ENCODE data around the gene OR7D2. TPM values are rescaled to one million over a fixed set of nuclear protein-coding genes. Genes with fewer than 3 reads are reported as not detected.

Gene OR7D2
- total RNA-seq, 1 experiment from 2014 or later: not detected

DNA sequence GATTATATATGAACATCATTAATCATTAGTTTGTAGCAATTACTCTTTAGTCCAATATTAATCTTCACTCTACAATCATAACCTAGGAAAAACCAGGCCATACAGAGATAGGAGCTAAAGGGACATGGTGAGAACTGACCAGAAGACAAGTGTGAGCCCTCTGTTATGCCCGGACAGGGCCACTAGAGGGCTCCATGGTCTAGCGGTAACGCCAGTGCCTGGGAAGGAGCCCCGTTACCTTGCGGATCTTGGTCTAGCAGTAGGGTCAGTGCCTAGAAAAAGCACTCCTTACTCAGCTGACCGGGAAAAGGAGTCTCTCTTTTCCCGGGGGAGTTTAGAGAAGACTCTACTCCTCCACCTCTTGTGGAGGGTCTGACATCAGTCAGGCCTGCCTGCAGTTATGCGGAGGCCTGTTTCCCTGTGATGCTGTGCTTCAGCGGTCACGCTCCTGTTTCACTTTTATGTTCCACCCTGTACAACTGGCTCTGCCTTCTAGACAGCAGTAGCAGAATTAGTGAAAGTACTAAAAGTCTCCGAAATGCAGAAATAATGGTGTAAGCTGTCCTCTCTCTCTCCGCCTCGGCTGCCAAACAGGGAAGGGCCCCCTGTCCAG, 26.8 kb downstream of the OR7D2 start:
- peak; percentile 60 for DNase-seq (ENCODE audit: low spot score)

- no peak for DNase-seq (ENCODE audit: low spot score)
These were observed 40.7 kb downstream of the OR7D2 start, which contains the start of gene OR7D4 for GRCh38 chr19:9219489-9219888. TSS of gene OR7D4 (minus strand) at chr19:9219589. CDS start at chr19:9214837, 4,752 bp downstream.

Other genes starting within 250 kb of the OR7D2 start
- 0.02 TPM in 1 of 2 replicates, not detected in the other for gene MUC16, start 168.6 kb upstream of the OR7D2 start, total RNA-seq (2014; rRNA removed; shearing (Covaris generic))
- not detected in 2 replicates for gene OR1M1, start 91.9 kb upstream of the OR7D2 start, total RNA-seq (2014; rRNA removed; shearing (Covaris generic))
- not detected in 2 replicates for gene OR7G2, start 71.5 kb upstream of the OR7D2 start, total RNA-seq (2014; rRNA removed; shearing (Covaris generic))
- not detected in 2 replicates for gene OR7G1, start 63.2 kb upstream of the OR7D2 start, total RNA-seq (2014; rRNA removed; shearing (Covaris generic))
- not detected in 2 replicates for gene OR7G3, start 52.0 kb upstream of the OR7D2 start, total RNA-seq (2014; rRNA removed; shearing (Covaris generic))
- 16.4 and 20.1 TPM in 2 replicates for gene ZNF317, start 38.6 kb upstream of the OR7D2 start, total RNA-seq (2014; rRNA removed; shearing (Covaris generic))
- not detected in 2 replicates for gene OR7D4, start 40.6 kb downstream of the OR7D2 start, total RNA-seq (2014; rRNA removed; shearing (Covaris generic))
- not detected in 2 replicates for gene OR7E24, start 72.0 kb downstream of the OR7D2 start, total RNA-seq (2014; rRNA removed; shearing (Covaris generic))
- 8.9 and 13.8 TPM in 2 replicates for gene ZNF699, start 130.9 kb downstream of the OR7D2 start, total RNA-seq (2014; rRNA removed; shearing (Covaris generic))
- gene ZNF559, start 145.2 kb downstream of the OR7D2 start, total RNA-seq (2014; rRNA removed; shearing (Covaris generic)): 16.8 and 19.8 TPM in 2 replicates
- gene ZNF177, start 184.0 kb downstream of the OR7D2 start, total RNA-seq (2014; rRNA removed; shearing (Covaris generic)): 3.3 and 14.8 TPM in 2 replicates

Measured in A172 (cell line).